ENCODE measurements around the gene HSP90AA1.

DNA sequence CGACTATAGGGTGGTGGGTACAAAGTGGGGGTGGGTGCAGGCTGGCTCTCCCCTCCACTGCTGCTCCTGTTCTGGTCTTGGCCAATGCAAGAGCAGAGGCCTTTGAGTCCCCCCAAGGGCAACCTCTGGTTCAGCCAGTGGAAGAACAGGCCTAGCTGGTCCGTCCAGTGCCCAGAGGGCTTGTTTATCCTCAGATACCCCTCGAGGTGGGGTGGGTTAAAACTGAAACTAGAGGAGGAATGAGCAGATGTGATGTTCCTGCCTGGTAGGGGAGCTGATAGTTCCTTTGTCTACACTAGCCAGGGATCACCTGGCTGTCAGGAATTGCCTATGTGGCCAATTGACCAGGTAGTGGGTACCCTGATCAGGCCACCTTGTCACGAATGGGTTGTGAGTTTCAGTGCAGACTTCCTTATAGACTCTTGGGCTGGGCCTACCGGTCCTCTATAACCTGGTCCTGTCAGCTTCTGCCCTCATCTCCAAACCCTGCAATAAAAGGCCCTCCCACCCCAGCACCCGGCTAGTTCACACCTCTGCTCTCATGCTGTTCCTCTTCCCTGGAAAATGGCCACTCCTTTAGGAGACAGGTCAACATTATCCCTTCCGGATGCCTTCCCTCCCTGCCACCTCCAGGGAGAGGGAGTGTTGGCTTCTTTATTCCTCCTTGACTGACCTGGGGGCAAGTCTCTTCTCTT lies 10.7 kb upstream of the HSP90AA1 start:
- TF ChIP-seq POLR2AphosphoS5 (IDR thresholded peaks at IDR 0.05) (no peak), POLR2A (IDR thresholded peaks at IDR 0.05) (no peak)
